HG03432 (cell line): Measurements from ENCODE around the gene DHX38.
A peak's percentile ranks its signal among the peaks of the same experiment; 100 is the strongest.
"Not testable (repeated sequence)": the region's sequence is repeated elsewhere in the genome, so short reads cannot be mapped to it uniquely, and the experiment has no call there.

Experiments used
- ATAC-seq: cut with Tn5 transposase; IDR thresholded peaks from one replicate; pipeline ENCODE4 v1.9.1; 2021; ENCODE audit warnings: mild to moderate bottlenecking, moderate library complexity; ENCODE audit not compliant: unreplicated experiment

Gene DHX38

DNA sequence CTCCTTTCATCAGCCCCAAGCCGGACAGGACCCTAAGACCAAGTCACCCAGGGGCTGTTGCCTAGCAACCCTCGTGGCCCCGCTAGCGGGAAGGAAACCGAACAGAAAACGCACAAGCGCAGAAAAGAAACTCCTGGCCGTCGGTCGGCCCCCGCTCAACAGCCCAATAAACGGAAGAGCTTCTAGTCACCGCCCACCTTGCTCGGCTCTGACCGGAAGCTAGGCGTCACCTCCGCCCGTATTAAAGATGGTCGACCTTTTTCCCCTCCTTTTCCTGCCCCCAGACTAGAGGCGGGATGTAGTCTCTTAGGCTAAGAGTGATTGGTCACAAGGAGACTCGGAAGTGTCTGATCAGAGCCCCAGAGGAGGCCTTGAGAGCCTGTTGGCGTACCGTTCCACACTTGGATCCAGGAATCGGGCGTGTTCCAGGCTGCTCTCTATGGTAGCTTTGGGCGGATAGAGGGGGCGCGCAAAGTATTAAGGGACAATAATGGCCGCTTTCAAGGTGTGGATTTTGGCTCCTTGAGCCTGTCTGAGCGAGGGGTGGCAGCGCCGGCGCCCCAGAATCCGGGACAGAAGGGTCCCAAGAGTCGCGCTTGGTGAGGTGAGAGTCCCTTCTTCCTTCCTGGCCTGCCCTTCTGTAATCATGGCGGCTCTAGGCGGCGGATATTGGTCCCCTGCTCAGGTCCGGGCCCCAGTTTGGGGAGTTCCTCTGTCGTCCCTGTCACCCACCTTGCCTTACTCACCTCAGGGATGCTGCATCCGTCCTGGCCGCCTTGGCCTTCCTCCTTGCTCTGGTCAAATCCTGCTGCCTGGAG, at the start of gene DHX38, which contains the start of gene TXNL4B:
Gene DHX38 (plus strand): TSS at position 400 of the 818 bp plus-strand sequence. CDS start 2,311 bp downstream, outside the sequence.
Gene TXNL4B (minus strand): TSS at position 173 of the 818 bp plus-strand sequence. CDS start 2,871 bp downstream, outside the sequence.
- peak; percentile 97 for ATAC-seq

DNA sequence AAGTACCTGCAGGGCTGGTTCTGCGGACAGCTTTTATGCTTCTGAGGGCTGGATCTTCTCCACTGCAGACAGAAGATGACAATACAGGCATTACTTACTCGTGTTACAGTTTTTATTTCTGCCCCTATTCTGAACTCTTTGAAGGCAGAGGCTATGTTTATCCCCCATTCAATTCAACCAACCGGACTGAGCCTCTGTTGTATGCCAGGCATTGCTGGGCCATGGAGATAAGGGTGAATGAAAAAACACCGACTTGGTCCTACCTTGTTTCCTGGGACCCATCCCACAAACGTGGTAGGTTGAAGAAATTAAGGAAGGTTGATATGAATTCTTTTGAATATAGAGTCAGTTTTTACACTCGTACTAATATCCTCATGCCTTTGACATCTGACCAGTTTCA, 49.4 kb upstream of the DHX38 start:
- ATAC-seq = no peak

DNA sequence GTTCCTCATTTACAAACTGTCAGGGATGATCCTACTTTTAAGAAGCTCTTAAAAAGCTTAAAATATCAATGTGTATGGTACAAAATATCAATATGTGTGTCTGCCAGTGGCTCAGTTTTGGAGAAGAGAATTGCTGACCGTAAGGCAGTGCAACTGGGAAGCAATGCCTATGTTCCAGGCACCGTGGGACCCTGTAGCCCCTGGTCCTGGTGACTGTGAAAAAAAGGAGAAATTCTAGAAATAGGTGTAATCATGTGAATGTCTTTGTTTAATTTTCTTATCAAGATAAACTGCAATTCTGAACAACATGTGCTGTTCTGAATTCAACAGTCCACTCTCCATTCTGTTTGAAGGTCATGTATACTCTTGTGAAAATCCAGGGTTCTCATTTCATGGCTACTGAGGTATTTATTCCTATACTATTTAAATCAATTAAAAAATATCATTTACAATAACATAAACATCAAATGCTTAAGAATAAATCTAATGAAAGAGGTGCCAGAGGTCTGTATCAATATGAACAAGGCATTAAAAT, 48.8 kb upstream of the DHX38 start:
- no peak for ATAC-seq

DNA sequence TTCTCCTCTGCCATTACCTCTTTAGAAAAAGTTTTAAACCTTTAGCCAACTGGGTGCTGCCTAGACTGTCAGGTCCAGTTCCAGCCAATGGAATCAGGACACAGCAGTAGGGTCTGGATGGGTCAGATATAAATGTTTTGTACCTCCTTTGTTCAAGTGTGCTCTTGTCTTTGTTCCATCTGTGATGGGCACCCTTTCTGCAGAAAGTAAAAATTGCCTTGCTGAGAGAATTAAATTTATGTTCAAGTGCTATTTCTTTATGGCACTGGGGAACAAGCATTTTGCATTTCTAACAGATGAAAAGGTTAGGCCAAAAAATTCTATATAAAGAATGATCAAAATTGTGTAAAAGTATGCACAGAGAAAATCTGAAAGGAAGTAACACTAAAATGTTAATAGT, 44.5 kb upstream of the DHX38 start:
- ATAC-seq = no peak

DNA sequence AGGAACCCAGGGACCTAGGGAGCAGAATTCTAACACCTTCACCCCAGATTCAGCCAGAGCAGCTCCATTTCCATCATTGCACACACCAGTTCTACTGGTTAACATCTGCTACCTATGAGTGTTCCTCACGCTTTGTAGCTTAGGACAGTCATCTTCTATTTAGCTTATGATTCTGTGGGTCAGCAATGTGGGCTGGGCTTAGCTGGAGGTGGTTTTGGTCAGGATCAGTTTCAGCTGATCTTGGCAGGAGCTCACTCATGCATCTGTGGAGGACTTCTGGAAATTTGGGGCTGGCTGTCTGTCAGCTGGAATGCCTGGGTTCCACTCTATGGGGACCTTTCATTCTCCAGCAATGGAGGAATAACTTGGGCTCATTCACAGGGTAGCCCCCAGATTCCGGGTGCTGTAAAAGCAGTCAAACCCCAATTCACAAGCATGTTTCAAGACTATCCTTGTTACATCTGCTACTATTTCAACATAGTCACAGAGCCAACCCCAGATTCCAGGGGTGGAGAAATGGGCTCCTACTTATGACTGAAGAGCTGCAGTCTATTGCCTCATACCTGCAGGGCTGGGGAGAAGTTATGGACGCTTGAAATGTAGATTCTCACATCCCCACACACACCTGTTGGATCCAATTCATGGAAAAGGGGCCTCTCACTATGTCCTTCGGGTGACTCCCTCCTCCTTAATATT, 42.7 kb upstream of the DHX38 start:
- no peak for ATAC-seq

DNA sequence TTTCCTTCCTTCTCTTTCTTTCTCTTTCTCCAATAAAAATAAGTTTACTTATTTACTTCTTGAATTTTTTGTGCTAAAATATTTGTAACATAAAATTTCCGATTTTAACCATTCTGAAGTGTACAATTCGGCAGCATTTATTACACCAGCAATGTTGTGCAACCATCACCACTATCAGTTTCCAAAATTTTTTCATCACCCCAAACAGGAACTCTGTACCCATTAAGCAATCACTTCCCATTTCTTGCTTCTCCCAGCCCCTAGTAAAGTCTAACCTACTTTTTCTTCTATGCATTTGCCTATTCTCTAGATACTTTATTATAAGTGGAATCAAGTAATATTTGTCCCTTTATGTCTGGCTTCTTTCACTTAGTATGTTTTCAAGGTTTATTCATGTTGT, 41.8 kb upstream of the DHX38 start:
- no peak for ATAC-seq

DNA sequence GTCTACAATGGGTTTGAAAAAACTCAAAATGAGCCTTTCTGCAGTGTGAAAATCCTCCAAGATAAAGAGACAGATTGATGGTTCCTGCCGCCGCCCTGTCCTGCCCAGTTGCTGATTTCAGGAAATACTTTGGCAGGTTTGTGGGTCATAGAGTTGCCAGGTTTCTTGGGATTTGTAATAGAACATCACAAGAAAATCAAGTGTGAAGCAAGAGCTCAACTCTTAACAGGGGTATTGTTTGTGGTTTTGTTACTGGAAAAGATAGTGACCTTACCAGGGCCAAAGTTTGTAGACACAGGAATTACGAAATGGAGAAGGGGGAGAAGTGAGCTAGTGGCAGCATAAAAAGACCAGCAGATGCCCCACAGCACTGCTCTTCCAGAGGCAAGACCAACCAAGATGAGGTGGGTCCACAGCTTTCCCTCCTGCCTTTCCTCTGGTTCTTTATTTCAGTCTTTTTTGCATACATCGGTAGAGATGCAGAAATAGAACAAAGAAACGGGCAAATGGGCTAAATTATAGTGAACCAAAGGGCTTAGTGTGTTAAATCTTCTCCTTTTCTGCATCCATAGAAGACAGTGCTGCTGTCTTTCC, 39.3 kb upstream of the DHX38 start, which contains the start of gene HP:
Gene HP (plus strand): TSS at position 252 of the 594 bp plus-strand sequence. CDS start 148 bp downstream, at position 400.
- not testable (repeated sequence) for ATAC-seq

DNA sequence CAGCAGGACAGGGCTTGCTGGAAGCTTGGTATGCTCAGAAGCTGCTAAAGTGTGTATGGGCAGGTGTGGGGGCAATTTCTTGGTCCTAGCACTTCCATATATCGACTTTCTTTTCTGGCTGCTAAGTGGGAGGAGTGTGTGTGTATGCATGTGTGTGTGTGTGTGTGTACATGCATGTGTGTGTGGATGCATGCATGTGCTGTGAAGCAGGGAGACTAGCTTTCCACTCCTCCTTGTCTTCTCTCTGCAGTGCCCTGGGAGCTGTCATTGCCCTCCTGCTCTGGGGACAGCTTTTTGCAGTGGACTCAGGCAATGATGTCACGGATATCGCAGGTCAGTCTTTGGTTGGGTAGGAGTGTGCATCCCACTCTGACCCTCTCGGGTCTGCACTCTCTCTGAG, 37.7 kb upstream of the DHX38 start:
- ATAC-seq = no peak

DNA sequence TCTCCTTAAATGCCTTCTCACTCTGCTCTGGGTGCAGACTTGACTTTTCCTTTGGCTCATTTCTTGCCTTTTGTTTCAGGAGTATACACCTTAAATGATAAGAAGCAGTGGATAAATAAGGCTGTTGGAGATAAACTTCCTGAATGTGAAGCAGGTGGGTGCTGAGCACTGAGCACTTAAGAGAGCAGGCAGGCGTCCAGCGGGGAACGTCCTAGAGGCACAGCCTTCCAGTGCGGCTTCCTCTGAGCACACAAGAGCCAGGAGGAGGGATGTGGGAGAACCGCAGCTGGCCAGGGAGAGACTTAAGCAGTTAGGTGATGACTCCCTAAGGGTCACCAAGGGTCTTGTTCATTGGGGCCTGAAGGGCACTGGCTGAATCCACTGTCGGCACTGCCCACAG, 36.3 kb upstream of the DHX38 start:
- not testable (repeated sequence) for ATAC-seq

DNA sequence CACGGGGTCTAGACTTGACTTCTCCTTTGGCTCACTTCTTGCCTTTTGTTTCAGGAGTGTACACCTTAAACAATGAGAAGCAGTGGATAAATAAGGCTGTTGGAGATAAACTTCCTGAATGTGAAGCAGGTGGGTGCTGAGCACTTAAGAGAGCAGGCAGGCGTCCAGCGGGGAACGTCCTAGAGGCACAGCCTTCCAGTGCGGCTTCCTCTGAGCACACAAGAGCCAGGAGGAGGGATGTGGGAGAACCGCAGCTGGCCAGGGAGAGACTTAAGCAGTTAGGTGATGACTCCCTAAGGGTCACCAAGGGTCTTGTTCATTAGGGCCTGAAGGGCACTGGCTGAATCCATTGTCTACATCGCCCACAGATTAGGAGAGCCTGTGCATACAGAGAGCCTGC, 34.6 kb upstream of the DHX38 start:
- ATAC-seq = not testable (repeated sequence)

DNA sequence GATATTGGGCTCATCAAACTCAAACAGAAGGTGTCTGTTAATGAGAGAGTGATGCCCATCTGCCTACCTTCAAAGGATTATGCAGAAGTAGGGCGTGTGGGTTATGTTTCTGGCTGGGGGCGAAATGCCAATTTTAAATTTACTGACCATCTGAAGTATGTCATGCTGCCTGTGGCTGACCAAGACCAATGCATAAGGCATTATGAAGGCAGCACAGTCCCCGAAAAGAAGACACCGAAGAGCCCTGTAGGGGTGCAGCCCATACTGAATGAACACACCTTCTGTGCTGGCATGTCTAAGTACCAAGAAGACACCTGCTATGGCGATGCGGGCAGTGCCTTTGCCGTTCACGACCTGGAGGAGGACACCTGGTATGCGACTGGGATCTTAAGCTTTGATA, 33.2 kb upstream of the DHX38 start:
- ATAC-seq = no peak

DNA sequence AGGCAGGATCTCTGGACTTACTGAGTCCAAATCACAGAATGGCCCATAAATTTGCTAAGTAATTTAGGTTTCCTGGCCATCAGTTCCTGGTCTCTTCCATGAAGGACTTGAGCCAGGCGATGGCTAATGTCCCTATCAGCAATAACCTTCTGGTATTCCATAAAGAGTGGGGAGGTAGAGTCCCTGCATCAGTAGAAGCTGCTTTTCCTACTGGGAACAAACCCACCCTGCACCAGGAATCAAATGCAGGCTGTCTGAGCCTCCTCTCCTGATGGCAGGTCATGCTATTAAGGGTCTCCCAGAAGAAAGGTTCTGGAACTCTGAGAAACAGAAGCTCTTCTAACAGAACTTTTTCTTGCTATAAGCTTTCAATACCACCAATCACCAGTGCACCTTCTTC, 32.1 kb upstream of the DHX38 start:
- ATAC-seq = no peak

DNA sequence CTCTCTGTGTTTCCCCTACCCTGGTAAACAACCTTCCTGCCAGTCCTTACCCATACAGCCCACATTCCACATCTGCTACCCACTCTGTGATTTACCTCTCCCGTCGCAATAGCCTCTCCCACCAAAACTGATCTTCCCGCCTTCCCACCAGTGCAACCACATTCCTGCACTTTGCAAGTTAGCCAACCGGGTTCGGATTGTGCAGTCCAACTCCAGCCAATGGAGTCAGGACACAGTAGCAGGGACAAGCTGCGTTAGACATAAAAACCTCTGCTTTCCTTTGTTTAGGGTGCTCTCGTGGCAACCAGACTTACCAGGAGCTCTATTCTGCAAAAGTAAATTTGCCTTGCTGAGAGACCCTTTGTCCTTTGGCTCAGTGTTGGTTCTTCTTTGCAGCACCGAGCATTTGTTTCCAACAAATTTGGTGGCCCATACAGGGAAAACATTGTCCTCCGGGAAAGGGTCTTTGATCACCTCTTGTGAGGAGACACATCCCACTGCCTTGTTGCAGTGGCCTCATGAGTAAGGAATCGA, 29.2 kb upstream of the DHX38 start:
- ATAC-seq = no peak

DNA sequence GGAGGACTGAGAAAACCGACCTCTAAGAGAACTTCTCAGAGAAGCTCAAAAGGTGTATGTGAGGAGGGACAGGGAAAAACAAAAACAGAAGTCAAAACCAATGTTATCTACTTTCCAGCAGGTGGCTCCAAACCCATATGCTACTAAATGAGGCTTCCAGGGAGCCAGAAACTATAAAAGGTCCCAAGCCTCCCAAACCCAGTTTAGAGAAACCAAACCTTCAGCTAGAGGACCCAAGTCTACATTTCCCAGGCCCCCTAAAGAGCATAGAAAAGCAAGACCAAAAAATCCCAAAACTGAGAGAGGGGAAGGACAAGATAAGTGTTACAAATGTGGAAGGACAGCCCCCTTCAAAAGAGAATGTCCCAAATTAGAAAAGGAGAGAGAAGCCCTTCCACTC, 26.9 kb upstream of the DHX38 start:
- ATAC-seq = no peak

DNA sequence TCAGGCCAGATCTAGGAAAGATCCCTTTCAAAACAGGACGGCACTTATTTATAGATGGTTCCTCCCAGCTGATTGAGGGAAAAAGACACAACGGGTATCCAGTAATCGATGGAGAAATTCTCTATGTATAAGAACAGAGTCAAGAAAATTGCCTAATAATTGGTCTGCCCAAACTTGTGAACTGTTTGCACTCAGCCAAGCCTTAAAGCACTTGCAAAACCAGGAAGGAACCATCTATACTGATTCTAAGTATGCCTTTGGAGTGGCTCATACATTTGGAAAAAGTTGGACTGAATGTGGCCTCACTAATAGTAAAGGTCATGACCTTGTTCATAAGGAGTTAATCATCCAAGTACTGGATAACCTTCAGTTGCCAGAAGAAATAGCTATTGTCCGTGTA, 24.7 kb upstream of the DHX38 start:
- no peak for ATAC-seq

DNA sequence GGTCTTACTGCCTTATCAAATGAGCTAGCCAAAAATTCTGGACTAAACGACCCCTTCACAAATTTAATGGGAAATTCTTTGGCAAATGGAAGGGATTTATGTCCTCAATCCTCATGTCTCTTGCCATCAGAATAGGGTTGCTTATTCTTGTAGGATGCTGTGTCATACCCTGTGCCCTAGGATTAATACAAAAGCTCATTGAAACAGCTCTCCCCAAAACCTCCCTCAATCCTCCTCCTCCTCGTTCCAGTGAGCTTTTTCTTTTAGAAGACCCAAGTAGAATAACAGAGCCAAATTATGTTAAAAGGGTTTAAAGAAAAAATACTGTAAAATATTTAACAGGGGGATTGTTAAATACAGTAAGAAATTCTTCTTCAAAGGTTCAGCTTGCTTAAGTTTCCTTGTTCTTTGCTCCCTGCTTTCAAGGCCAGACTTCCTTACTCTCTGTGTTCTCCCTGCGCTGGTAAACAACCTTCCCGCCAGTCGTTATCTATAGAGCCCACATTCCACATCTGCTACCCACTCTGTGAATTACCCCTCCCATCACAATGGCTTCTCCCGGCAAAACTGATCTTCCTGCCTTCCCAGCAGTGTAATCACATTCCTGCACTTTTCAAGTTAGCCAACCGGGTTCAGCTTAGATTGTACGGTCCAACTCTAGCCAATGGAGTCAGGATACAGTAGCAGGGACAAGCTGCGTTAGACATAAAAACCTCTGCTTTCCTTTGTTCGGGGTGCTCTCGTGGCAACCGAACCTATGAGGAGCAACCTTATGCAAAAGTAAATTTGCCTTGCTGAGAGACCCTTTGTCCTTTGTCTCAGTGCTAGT, 20.9 kb upstream of the DHX38 start:
- no peak for ATAC-seq

DNA sequence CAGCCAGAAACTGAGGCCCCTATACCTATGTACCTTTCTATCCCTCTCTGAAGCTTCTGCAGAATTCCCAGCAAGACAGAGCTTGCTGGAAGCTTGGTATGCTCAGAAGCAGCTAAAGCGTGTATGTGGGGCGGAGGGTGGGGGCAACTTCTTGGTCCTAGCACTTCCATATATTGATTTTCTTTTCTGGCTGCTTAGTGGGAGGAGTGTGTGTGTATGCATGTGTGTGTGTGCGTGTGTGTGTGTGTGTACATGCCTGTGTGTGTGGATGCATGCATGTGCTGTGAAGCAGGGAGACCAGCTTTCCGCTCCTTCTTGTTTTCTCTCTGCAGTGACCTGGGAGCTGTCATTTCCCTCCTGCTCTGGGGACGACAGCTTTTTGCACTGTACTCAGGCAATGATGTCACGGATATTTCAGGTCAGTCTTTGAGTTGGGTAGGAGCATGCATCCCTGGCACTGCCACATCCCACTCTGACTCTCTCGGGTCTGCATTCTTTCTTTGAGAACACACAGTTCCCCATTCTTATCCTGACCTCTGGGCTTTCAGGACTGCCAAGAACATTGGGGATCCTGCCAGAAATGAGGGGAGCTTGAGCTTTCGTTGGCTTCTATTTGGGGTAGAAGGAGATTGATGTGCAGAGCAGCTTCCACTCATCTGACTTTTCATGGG, 20.0 kb upstream of the DHX38 start:
- no peak for ATAC-seq

DNA sequence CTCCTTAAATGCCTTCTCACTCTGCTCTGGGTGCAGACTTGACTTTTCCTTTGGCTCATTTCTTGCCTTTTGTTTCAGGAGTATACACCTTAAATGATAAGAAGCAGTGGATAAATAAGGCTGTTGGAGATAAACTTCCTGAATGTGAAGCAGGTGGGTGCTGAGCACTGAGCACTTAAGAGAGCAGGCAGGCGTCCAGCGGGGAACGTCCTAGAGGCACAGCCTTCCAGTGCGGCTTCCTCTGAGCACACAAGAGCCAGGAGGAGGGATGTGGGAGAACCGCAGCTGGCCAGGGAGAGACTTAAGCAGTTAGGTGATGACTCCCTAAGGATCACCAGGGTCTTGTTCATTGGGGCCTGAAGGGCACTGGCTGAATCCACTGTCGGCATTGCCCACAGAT, 18.6 kb upstream of the DHX38 start:
- ATAC-seq = not testable (repeated sequence)

DNA sequence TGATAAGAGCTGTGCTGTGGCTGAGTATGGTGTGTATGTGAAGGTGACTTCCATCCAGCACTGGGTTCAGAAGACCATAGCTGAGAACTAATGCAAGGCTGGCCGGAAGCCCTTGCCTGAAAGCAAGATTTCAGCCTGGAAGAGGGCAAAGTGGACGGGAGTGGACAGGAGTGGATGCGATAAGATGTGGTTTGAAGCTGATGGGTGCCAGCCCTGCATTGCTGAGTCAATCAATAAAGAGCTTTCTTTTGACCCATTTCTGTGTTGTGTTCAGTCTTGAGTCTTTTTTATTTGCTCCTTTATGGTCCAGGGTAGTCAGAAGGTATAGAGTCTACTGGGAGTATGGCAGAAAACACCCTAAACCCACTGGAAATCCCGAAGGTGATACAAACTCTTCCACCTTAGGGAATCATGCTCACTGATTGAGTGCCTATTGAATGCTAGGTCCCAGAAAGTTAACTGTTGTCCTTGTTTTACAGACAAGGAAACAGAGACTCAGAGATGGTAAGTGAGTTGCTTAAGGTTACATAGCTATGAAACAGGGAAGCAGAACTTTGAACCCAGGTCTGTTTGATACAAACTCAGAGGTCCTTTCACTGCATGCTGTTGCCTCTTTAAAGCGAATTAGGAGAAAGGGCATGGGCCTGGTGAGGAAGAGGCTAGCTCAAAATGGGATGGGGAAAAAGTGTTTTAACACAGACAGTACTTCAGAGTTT, 16.5 kb upstream of the DHX38 start:
- not testable (repeated sequence) for ATAC-seq
